NCI-H2227 (cell line): ENCODE data around the gene BMP3.

Source experiments
- DNase-seq: peaks from one replicate; lab custom pipeline; 2025; ENCODE audit not compliant: unreplicated experiment; lab: John Stamatoyannopoulos, UW

Gene BMP3

GRCh38 chr4:81040012-81040659 lies 9.6 kb downstream of the BMP3 start:
- peak; percentile 59 for DNase-seq

DNA sequence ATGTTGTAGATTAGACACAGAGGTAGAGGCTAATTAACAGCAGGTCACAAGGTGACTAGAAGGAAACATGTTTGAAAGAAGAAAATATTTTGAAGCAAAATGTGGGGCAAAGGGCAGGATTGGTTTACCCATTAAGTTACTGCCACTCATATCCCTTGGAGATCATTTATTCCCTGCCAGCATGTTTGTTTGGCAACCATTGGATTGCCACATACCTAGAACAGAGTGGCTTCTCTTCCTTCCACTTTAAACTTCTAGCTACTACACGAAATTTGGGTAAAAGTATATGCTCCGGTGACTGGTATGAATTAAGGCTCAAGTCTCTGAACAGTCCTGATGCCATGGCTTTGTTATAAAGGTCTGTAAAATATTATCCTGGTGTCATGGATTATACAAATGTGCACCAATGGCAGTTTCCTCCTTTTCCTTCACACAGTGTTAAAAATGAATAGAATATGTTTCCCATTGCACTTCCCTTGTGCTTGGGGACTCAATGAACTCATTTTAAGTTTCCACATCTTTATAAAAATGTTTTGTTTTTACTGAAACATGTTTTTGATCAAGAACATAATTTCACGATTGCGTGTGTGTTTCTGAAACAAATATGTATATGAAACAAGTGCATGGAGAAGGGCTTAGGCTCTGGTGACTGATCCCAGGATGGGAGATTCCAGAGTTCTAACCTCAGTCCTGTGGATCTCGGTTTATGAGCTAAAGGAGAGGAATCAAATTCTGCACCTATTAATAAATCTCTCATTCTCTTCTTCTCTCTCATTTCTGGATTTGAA lies 12.3 kb downstream of the BMP3 start:
- DNase-seq = no peak

DNA sequence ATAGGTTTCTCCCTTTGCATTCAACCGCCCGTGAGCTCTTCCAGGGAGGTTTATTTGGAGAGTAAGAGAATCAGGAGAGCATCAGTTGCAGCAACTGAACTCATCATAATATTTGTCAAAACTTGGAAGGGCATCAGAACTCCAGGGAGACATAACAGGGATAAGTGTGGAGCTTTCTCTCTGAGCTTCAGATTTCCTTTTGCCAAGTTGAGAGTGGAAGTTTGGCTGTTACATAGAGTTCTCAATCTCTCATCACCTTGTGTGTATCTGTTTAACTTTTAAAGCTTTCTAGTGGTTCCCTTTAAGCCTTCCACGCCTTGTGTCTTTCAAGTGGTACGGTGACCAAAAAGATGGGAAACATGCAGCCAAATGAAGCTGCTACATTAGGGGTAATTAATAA lies 18.8 kb downstream of the BMP3 start:
- DNase-seq = no peak

- DNase-seq = no peak
These were observed 19.4 kb downstream of the BMP3 start for GRCh38 chr4:81049907-81050306.

DNA sequence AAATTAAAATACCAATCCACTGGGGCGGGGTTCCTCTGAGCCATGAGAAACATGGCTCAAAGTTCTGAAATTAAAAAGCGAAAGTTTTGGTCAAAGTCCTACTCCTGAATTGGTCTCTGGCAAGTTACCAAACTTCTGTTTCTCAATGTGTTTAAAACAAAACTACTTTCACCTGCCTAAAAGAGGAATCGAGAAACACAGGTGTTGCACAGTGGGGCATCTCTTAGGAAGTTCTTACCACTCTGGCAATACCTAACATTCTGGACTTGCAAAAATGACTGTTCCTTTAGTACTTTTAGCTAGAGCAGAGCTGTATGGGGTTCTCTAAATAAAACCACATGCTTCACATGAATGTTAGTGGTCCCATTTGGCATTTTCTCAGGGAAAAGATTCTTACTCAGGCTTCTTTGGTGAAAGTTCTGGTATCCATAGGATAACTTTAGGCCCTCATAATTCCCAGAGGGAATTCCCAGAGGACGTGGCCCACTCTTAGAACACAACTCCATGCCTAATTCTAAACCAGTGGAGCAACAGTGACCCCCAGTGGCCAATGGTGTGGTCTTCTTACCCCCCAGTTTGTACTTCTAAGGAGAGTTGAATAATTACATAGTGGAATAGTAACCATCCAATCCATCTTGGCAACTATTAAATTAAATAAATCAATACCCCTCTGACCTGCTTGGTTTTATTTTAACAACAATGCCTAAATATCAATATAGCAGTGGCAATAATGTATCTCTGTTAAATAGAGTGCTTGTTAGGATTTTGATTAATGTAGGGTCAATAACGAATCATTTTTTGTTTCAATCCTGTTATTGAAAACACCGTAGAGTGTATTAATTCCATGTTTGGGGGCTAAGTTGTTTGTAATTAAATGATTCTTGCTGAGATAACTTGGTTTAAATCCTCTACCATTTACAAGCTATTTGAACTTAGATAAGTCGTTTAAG lies 21.9 kb downstream of the BMP3 start:
- DNase-seq = peak; percentile 70

- no peak for DNase-seq
These were observed 28.1 kb downstream of the BMP3 start for GRCh38 chr4:81058621-81059020.

- no peak for DNase-seq
These were observed 30.3 kb downstream of the BMP3 start for GRCh38 chr4:81060587-81061343.

- DNase-seq = no peak
These were observed 30.8 kb downstream of the BMP3 start for GRCh38 chr4:81061344-81061730.

DNA sequence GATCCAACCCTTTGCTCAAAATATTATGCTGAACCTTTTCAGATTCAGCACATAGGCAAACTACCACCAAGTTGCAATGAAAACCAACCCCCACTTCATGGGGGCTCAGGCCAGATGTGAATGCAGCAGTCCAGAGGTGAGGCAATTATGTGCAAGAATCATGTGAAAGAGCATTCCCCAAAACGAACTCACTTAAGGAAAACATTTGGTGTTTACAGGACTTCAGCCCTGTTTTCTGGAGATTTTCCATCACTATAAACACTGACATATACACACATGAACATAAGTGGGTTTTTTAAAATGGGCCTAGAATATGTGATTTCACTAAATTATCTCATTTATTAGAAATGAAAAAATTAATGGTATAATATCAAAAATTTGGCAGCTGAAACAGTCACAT lies 31.5 kb downstream of the BMP3 start:
- no peak for DNase-seq

DNA sequence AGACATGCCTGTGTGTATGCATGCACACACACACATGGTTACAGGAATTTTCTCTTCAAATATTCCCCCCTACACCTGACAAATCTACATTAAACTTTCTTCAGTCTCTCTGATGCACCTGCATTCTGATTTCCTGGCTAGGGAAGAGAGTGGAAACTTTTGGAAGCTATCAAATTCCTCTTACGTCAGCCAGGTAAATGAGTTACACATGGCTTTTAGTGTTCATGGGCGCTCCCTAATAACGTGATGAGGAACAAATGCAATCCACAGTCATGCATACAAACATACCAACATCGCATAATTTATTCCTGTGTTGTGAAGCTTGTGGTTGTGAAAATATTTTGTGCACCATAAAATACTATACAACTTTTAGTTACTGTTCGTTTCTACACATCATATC lies 34.9 kb downstream of the BMP3 start:
- DNase-seq = no peak

GRCh38 chr4:81069706-81070331 lies 39.3 kb downstream of the BMP3 start:
- DNase-seq = peak; percentile 91

GRCh38 chr4:81071013-81071412 lies 40.5 kb downstream of the BMP3 start:
- no peak for DNase-seq

DNA sequence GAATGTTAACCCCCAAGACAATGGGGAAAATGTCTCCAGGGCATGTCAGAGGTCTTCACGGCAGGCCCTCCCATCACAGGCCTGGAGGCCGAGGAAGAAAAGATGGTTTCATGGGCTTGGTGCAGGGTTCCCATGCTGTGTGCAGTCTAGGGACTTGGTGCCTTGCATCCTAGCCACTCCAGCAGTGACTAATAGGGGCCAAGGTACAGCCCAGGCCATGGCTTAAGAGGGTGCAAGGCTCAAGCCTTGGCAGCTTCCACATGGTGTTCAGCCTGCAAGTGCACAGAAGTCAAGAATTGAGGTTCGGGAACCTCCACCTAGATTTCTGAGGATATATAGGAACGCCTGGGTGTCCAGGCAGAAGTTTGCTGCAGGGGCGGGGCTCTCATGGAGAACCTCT lies 50.6 kb downstream of the BMP3 start:
- DNase-seq = no peak

GRCh38 chr4:81084029-81084428 lies 53.5 kb downstream of the BMP3 start:
- DNase-seq = no peak

GRCh38 chr4:81084634-81085033 lies 54.1 kb downstream of the BMP3 start:
- DNase-seq = no peak

DNA sequence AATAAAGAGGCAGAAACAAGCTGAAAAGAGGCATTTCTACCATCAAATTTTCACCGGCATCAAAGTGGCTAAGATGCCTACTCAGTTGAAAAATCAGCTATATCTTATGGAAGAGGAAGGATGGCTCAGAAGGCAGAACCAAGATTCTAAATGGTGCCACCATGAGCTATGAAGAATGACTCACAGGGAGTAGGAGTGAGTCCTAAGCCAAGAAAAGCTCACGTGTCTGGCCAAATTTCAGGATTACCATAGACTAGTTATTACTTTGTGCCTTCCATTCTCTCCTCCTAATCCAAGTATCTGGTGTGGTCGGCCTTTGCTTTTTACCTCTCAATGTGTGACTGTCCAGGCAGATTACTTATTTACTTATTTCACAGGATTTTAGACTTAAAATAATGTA lies 54.8 kb downstream of the BMP3 start:
- no peak for DNase-seq

DNA sequence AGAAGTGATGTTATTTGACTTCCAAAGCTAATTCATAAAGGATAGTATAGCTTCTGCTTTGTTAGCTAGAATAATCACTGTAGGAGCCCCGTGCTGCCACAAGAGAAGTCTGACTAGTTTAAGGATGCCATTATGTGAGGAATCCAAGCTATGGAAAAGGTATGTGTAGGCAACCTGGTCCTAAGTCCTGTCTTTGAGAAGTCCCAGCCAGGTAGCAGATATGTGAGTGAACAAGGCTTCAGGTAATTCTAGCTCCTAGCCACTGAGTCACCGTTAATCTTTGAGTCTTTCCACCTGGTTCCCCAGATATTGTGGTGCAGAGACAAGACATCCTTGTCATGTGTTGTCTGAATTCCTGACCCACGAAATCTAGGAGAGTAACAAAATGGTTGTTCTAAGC lies 55.5 kb downstream of the BMP3 start:
- DNase-seq = no peak

DNA sequence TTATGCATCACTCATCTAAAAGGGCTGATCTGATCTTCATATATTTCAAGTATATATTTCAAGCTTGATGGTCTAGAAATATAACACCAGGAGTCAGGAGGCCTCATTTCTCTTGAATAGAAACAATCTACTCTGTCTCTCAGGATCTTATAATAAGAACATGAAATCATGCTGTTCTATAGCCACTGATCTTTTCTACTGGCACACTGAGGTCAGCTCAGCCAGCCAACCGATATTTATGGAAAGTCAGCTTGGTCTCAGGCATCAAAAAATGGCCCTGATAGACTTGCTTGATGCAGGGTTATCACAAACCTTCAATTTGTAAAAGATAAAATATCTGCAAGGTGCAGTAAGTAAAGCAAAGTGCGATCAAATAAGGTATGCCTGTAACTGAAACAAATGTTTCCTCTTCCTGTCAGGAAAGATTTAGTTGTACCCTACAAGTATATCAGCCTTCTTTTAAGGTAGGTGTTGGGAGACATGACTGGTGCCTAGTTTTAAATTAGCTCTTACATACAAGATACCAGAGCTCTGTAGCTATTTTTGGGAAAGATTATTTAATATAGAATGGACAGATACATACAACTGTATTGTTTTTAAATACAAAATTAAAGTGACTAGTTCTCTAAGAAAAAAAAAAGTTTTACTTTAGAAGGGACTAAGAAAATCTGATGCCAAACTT lies 63.4 kb downstream of the BMP3 start:
- no peak for DNase-seq

DNA sequence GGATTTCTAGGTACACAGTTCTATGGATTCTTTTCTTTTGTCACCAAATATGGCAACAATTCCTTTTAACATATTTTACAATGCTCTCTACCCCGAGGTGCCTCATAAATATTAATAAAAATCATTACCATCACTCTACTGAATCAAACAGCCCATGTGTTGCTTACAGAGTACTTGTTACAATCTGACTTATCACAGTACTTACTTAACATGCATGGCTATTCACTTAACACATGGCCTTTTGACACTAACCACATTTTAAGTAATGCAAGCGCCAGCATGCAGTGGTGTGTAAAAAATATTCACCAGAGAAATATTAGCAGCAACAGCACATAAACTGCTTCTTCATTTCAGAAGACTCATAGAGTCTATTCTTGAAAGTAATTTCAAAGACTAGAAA lies 64.9 kb downstream of the BMP3 start:
- no peak for DNase-seq

- no peak for DNase-seq
These were observed 66.1 kb downstream of the BMP3 start for GRCh38 chr4:81096566-81096965.
